ENCODE measurements around the gene MEF2A.
"Not testable (repeated sequence)": the region's sequence is repeated elsewhere in the genome, so short reads cannot be mapped to it uniquely, and the experiment has no call there.

Gene MEF2A

DNA sequence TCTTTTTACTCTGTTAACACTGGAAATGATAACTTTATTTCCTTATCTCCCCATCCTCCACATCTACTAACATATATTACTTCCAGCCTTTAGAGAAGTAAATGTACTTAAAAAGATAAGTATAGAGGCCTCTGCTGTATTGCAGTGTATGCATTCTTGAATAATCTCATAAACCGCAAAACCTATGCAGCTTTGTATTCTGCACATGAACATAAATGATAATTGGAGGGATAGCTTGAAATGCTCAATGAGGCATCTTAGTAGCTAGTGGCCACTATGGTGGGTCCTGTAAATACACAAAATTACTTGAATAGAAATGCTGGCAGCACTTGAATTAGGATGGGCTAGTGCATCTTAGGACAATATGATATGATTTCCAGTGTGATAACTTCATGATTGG, 90.4 kb downstream of the MEF2A start:
- Histone ChIP-seq H3K27me3 (ENCODE audit: insufficient read depth, low read length) (no peaks in the 10 kb centered on the region), H3K9me3 (ENCODE audit: insufficient read depth, low read depth, low read length) (no peaks in the 10 kb centered on the region), H3K4me3 (ENCODE audit: low read length) (no peak overlapping the region), H3K36me3 (ENCODE audit: insufficient read depth, low read depth, low read length) (peaks cover 3% of the 10 kb centered on the region; the same call in 1 of the 2 replicates), H3K4me1 (ENCODE audit: insufficient read depth, low read length) (no peaks in the 10 kb centered on the region), H3K9ac (ENCODE audit: low read depth, low read length) (no peak overlapping the region), H3K27ac (ENCODE audit: low read length) (no peak overlapping the region)

- Histone ChIP-seq H3K36me3 (ENCODE audit: insufficient read depth, low read depth, low read length) (no peaks in the 10 kb centered on the region), H3K27ac (ENCODE audit: low read length) (no peak overlapping the region), H3K4me1 (ENCODE audit: insufficient read depth, low read length) (no peaks in the 10 kb centered on the region), H3K9ac (ENCODE audit: low read depth, low read length) (no peak overlapping the region), H3K9me3 (ENCODE audit: insufficient read depth, low read depth, low read length) (no peaks in the 10 kb centered on the region), H3K27me3 (ENCODE audit: insufficient read depth, low read length) (no peaks in the 10 kb centered on the region), H3K4me3 (ENCODE audit: low read length) (no peak overlapping the region)
These were observed 92.2 kb downstream of the MEF2A start for GRCh38 chr15:99657996-99658395.

GRCh38 chr15:99662903-99663302, 97.1 kb downstream of the MEF2A start:
- no peak overlapping the region for H3K9ac ChIP-seq (ENCODE audit: low read depth, low read length)
- no peak overlapping the region for H3K4me3 ChIP-seq (ENCODE audit: low read length)
- H3K9me3 ChIP-seq (ENCODE audit: insufficient read depth, low read depth, low read length): no peaks in the 10 kb centered on the region
- H3K27me3 ChIP-seq (ENCODE audit: insufficient read depth, low read length): no peaks in the 10 kb centered on the region
- no peak overlapping the region for H3K27ac ChIP-seq (ENCODE audit: low read length)
- H3K36me3 ChIP-seq (ENCODE audit: insufficient read depth, low read depth, low read length): no peaks in the 10 kb centered on the region; the same call in 1 of the 2 replicates
- H3K4me1 ChIP-seq (ENCODE audit: insufficient read depth, low read length): no peaks in the 10 kb centered on the region

DNA sequence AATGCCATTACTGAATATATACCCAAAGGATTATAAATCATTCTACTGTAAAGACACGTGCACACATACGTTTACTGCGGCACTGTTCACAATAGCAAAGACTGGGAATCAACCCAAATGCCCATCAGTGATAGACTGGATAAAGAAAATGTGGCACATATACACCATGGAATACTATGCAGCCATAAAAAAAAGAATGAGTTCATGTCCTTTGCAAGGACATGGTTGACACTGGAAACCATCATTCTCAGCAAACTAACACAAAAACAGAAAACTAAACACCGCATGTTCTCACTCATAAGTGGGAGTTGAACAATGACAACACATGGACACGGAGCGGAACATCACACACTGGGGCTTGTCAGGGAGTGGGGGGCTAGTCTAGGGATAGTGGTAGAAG, 100.3 kb downstream of the MEF2A start:
- H3K4me1 ChIP-seq (ENCODE audit: insufficient read depth, low read length); H3K9ac ChIP-seq (ENCODE audit: low read depth, low read length); H3K4me3 ChIP-seq (ENCODE audit: low read length); H3K27me3 ChIP-seq (ENCODE audit: insufficient read depth, low read length); H3K9me3 ChIP-seq (ENCODE audit: insufficient read depth, low read depth, low read length); H3K36me3 ChIP-seq (ENCODE audit: insufficient read depth, low read depth, low read length); H3K27ac ChIP-seq (ENCODE audit: low read length): not testable (repeated sequence)

GRCh38 chr15:99668533-99669182, 102.9 kb downstream of the MEF2A start:
- no peak overlapping the region for H3K4me3 ChIP-seq (ENCODE audit: low read length)

DNA sequence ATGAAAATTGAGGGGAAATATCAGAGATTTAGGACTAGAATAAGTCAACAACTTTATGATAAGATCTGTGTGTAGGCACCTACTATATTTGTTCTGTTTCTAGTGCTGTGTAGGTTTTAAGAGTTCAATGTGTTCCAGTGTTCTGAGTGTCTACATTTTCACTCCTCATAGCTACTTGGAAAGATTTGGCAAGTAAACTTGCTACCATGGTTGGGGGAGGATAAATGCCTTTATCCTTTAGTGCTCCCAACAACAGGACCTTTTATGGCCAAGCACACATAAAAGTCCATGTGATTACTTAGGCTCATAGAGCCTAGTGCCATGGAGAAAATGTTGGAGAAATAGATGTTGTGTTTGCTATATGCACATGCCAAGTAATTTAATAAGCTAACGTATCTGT, 103.5 kb downstream of the MEF2A start:
- peaks cover 26% of the 10 kb centered on the region for H3K36me3 ChIP-seq (ENCODE audit: insufficient read depth, low read depth, low read length)
- H3K4me3 ChIP-seq (ENCODE audit: low read length): no peak overlapping the region
- H3K4me1 ChIP-seq (ENCODE audit: insufficient read depth, low read length): no peaks in the 10 kb centered on the region
- no peaks in the 10 kb centered on the region for H3K27me3 ChIP-seq (ENCODE audit: insufficient read depth, low read length)
- no peak overlapping the region for H3K9ac ChIP-seq (ENCODE audit: low read depth, low read length)
- H3K27ac ChIP-seq (ENCODE audit: low read length): no peak overlapping the region
- no peaks in the 10 kb centered on the region for H3K9me3 ChIP-seq (ENCODE audit: insufficient read depth, low read depth, low read length)

More at GRCh38 chr15:99668533-99669182, 102.9 kb downstream of the MEF2A start:
- no peak overlapping the region for H3K9ac ChIP-seq (ENCODE audit: low read depth, low read length)
- no peaks in the 10 kb centered on the region for H3K9me3 ChIP-seq (ENCODE audit: insufficient read depth, low read depth, low read length)
- H3K36me3 ChIP-seq (ENCODE audit: insufficient read depth, low read depth, low read length): peaks cover 23% of the 10 kb centered on the region
- H3K27ac ChIP-seq (ENCODE audit: low read length): no peak overlapping the region
- no peaks in the 10 kb centered on the region for H3K4me1 ChIP-seq (ENCODE audit: insufficient read depth, low read length)
- no peaks in the 10 kb centered on the region for H3K27me3 ChIP-seq (ENCODE audit: insufficient read depth, low read length)

DNA sequence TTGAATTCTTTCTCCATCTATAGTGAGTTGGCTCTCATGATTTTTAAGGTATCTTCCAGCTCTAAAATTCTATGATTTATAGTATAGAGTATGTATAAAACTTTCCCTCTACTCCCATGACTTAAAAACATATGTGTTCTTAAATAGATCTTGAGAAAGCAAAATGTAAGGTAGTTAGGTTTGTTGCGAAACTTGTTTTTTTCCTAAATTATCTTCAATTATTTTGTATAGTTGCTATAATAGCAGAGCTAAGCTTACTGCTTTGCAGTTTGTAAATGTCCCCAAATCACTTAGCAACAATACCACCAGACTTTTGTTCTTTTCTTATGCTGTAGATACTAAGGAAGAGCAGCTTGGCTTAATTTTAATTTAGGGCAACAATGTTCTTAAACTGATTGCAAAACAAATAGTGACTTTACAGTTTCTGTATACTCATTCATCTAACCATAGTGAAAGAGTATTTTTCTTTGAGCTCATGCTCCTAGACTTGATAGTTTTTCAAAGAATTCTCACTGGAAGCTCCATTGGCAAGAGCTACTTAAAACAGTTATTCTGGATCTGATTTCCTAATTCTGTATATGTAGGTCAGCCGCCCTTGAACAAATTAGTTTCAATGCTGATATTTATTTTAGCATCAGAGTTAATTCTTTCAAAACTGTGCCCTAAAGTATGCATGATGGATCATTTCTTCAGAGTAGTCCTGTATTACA, 106.3 kb downstream of the MEF2A start:
- no peak overlapping the region for H3K4me3 ChIP-seq (ENCODE audit: low read length)
- H3K27me3 ChIP-seq (ENCODE audit: insufficient read depth, low read length): no peaks in the 10 kb centered on the region
- H3K9me3 ChIP-seq (ENCODE audit: insufficient read depth, low read depth, low read length): no peaks in the 10 kb centered on the region
- H3K9ac ChIP-seq (ENCODE audit: low read depth, low read length): no peak overlapping the region
- peaks cover 44% of the 10 kb centered on the region for H3K36me3 ChIP-seq (ENCODE audit: insufficient read depth, low read depth, low read length)
- H3K27ac ChIP-seq (ENCODE audit: low read length): no peak overlapping the region
- no peaks in the 10 kb centered on the region for H3K4me1 ChIP-seq (ENCODE audit: insufficient read depth, low read length)

DNA sequence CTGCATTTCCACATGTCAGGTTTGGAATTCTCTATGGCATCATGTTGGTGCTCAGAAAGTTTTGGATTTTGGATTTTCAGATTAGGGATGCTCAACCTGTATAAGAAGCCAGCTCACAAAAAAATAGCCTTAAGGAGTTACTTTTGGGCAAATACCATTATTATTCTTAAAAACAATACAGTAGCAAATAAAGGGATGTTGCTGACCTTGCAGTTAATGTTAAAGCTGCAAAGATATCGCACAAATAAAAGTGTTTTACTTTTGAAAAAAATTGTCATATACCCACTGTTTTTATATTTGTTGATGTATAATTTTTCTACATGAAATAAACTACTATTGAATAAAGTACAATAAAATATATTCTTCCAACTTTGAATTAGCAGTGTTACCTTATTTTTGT, 107.3 kb downstream of the MEF2A start:
- Histone ChIP-seq H3K27me3 (ENCODE audit: insufficient read depth, low read length) (no peaks in the 10 kb centered on the region), H3K4me3 (ENCODE audit: low read length) (no peak overlapping the region), H3K9me3 (ENCODE audit: insufficient read depth, low read depth, low read length) (no peaks in the 10 kb centered on the region), H3K36me3 (ENCODE audit: insufficient read depth, low read depth, low read length) (peaks cover 53% of the 10 kb centered on the region), H3K4me1 (ENCODE audit: insufficient read depth, low read length) (no peaks in the 10 kb centered on the region), H3K27ac (ENCODE audit: low read length) (no peak overlapping the region), H3K9ac (ENCODE audit: low read depth, low read length) (no peak overlapping the region)

- Histone ChIP-seq H3K4me1 (ENCODE audit: insufficient read depth, low read length) (no peaks in the 10 kb centered on the region), H3K27me3 (ENCODE audit: insufficient read depth, low read length) (no peaks in the 10 kb centered on the region), H3K36me3 (ENCODE audit: insufficient read depth, low read depth, low read length) (peaks cover 64% of the 10 kb centered on the region)
These were observed 108.5 kb downstream of the MEF2A start for GRCh38 chr15:99674279-99674678.

GRCh38 chr15:99677540-99678134, 111.9 kb downstream of the MEF2A start:
- Histone ChIP-seq H3K4me3 (ENCODE audit: low read length) (no peak overlapping the region), H3K4me1 (ENCODE audit: insufficient read depth, low read length) (no peaks in the 10 kb centered on the region)

More at GRCh38 chr15:99674279-99674678, 108.5 kb downstream of the MEF2A start:
- no peak overlapping the region for H3K9ac ChIP-seq (ENCODE audit: low read depth, low read length)
- H3K9me3 ChIP-seq (ENCODE audit: insufficient read depth, low read depth, low read length): no peaks in the 10 kb centered on the region
- H3K4me3 ChIP-seq (ENCODE audit: low read length): no peak overlapping the region
- H3K27ac ChIP-seq (ENCODE audit: low read length): no peak overlapping the region

DNA sequence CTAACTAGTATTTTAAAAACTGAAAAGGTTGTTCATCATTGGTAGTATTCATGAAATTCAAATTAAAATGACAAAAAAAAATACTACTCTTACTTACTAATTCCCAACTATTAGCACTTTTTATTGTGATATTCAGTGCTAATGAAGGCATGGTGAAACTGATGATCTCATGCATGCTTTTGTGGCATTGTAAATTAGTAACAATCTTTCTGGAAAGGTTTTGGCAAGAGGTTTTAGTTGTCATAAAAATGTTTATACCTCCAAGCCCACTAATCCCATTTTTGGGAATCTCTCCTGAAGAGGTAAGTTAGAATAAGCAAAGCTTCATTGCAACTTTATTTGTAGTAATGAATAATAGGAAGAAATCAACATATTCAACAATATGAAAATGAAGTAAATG, 114.5 kb downstream of the MEF2A start:
- no peak overlapping the region for H3K4me3 ChIP-seq (ENCODE audit: low read length)
- no peaks in the 10 kb centered on the region for H3K4me1 ChIP-seq (ENCODE audit: insufficient read depth, low read length)
- no peak overlapping the region for H3K27ac ChIP-seq (ENCODE audit: low read length)
- H3K9ac ChIP-seq (ENCODE audit: low read depth, low read length): no peak overlapping the region
- H3K9me3 ChIP-seq (ENCODE audit: insufficient read depth, low read depth, low read length): no peaks in the 10 kb centered on the region
- peaks cover 45% of the 10 kb centered on the region for H3K36me3 ChIP-seq (ENCODE audit: insufficient read depth, low read depth, low read length)
- no peaks in the 10 kb centered on the region for H3K27me3 ChIP-seq (ENCODE audit: insufficient read depth, low read length)

More at GRCh38 chr15:99677540-99678134, 111.9 kb downstream of the MEF2A start:
- Histone ChIP-seq H3K9me3 (ENCODE audit: insufficient read depth, low read depth, low read length) (no peaks in the 10 kb centered on the region), H3K36me3 (ENCODE audit: insufficient read depth, low read depth, low read length) (peaks cover 60% of the 10 kb centered on the region), H3K9ac (ENCODE audit: low read depth, low read length) (no peak overlapping the region), H3K27ac (ENCODE audit: low read length) (no peak overlapping the region), H3K27me3 (ENCODE audit: insufficient read depth, low read length) (no peaks in the 10 kb centered on the region)

GRCh38 chr15:99681990-99682389, 116.2 kb downstream of the MEF2A start:
- Histone ChIP-seq H3K9me3 (ENCODE audit: insufficient read depth, low read depth, low read length) (peaks cover 10% of the 10 kb centered on the region; the same call in 1 of the 2 replicates), H3K27me3 (ENCODE audit: insufficient read depth, low read length) (no peaks in the 10 kb centered on the region), H3K36me3 (ENCODE audit: insufficient read depth, low read depth, low read length) (peaks cover 41% of the 10 kb centered on the region), H3K27ac (ENCODE audit: low read length) (no peak overlapping the region), H3K4me1 (ENCODE audit: insufficient read depth, low read length) (no peaks in the 10 kb centered on the region), H3K4me3 (ENCODE audit: low read length) (no peak overlapping the region), H3K9ac (ENCODE audit: low read depth, low read length) (no peak overlapping the region)
